ENCODE data around the gene CCNJ. TPM values are rescaled to one million over a fixed set of nuclear protein-coding genes. Genes with fewer than 3 reads are reported as not detected.

Gene CCNJ
- total and polyA plus RNA-seq, 2 of the 13 experiments (the other 11 are each of a cell fraction or from before 2014, with no cell fraction given) = 14.1 to 21.5 TPM

- no peak for TF ChIP-seq SIN3B (IDR thresholded peaks at IDR 0.05; ENCODE audit: low read length)
- peak; percentile 62 for TF ChIP-seq MXD4 (CRISPR knock-in tag; IDR thresholded peaks at IDR 0.05)
- TF ChIP-seq MIXL1 (CRISPR knock-in tag; IDR thresholded peaks at IDR 0.05) = no peak
- TF ChIP-seq, protein P1, sequence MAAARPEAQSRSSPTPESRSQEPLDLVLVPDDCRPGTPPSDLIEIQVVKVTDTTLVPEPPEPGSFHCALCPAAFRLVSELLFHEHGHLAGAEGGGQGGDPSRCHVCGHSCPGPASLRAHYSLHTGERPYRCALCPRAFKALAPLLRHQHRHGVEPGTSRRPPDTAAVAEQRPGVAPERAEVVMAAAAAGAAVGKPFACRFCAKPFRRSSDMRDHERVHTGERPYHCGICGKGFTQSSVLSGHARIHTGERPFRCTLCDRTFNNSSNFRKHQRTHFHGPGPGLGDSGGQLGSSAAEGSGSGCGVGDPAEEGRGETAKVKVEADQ (CRISPR knock-in tag; IDR thresholded peaks at IDR 0.05; ENCODE audit: borderline replicate concordance) = no peak
- TF ChIP-seq CREB1 (IDR thresholded peaks at IDR 0.05) = no peak
- no peak for TF ChIP-seq CREB1 (CRISPR knock-in tag; IDR thresholded peaks at IDR 0.05)
- TF ChIP-seq ZNF672 (CRISPR knock-in tag; IDR thresholded peaks at IDR 0.05) = no peak
- TF ChIP-seq, protein P2, sequence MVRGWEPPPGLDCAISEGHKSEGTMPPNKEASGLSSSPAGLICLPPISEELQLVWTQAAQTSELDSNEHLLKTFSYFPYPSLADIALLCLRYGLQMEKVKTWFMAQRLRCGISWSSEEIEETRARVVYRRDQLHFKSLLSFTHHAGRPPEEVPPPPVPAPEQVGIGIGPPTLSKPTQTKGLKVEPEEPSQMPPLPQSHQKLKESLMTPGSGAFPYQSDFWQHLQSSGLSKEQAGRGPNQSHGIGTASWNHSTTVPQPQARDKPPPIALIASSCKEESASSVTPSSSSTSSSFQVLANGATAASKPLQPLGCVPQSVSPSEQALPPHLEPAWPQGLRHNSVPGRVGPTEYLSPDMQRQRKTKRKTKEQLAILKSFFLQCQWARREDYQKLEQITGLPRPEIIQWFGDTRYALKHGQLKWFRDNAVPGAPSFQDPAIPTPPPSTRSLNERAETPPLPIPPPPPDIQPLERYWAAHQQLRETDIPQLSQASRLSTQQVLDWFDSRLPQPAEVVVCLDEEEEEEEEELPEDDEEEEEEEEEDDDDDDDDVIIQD (CRISPR knock-in tag; IDR thresholded peaks at IDR 0.05; ENCODE audit: low read depth) = 0 out of 2 replicates have a peak, but pooled peaks have one; percentile 21
- TF ChIP-seq, protein P3, sequence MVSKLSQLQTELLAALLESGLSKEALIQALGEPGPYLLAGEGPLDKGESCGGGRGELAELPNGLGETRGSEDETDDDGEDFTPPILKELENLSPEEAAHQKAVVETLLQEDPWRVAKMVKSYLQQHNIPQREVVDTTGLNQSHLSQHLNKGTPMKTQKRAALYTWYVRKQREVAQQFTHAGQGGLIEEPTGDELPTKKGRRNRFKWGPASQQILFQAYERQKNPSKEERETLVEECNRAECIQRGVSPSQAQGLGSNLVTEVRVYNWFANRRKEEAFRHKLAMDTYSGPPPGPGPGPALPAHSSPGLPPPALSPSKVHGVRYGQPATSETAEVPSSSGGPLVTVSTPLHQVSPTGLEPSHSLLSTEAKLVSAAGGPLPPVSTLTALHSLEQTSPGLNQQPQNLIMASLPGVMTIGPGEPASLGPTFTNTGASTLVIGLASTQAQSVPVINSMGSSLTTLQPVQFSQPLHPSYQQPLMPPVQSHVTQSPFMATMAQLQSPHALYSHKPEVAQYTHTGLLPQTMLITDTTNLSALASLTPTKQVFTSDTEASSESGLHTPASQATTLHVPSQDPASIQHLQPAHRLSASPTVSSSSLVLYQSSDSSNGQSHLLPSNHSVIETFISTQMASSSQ (IDR thresholded peaks at IDR 0.05; ENCODE audit: low read depth) = no peak
- TF ChIP-seq, protein P3 (CRISPR knock-in tag; IDR thresholded peaks at IDR 0.05; ENCODE audit: borderline replicate concordance) = peak; percentile 62; the same call in 1 of the 2 replicates
- TF ChIP-seq NFIB (CRISPR knock-in tag; IDR thresholded peaks at IDR 0.05; ENCODE audit: borderline replicate concordance) = no peak
- TF ChIP-seq PHF5A (CRISPR knock-in tag; IDR thresholded peaks at IDR 0.05; ENCODE audit: low read depth, unreplicated experiment) = peak; percentile 13
- TF ChIP-seq CERS6 (CRISPR knock-in tag; IDR thresholded peaks at IDR 0.05) = no peak; the same call in 1 of the 2 replicates
- 0 out of 2 replicates have a peak, but pooled peaks have one; percentile 5 for TF ChIP-seq RARA (CRISPR knock-in tag; IDR thresholded peaks at IDR 0.05)
- no peak for TF ChIP-seq CREM (IDR thresholded peaks at IDR 0.05)
- no peak for TF ChIP-seq CREM (CRISPR knock-in tag; IDR thresholded peaks at IDR 0.05)
- TF ChIP-seq, protein P4, sequence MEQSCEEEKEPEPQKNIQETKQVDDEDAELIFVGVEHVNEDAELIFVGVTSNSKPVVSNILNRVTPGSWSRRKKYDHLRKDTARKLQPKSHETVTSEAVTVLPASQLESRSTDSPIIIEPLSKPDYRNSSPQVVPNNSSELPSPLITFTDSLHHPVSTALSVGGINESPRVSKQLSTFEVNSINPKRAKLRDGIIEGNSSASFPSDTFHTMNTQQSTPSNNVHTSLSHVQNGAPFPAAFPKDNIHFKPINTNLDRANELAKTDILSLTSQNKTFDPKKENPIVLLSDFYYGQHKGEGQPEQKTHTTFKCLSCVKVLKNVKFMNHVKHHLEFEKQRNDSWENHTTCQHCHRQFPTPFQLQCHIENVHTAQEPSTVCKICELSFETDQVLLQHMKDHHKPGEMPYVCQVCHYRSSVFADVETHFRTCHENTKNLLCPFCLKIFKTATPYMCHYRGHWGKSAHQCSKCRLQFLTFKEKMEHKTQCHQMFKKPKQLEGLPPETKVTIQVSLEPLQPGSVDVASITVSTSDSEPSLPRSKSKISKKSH (CRISPR knock-in tag; IDR thresholded peaks at IDR 0.05; ENCODE audit: borderline replicate concordance) = no peak; the same call in 1 of the 2 replicates
- no peak for TF ChIP-seq NFE2L1 (CRISPR knock-in tag; IDR thresholded peaks at IDR 0.05; ENCODE audit: borderline replicate concordance)
- TF ChIP-seq, protein P5, sequence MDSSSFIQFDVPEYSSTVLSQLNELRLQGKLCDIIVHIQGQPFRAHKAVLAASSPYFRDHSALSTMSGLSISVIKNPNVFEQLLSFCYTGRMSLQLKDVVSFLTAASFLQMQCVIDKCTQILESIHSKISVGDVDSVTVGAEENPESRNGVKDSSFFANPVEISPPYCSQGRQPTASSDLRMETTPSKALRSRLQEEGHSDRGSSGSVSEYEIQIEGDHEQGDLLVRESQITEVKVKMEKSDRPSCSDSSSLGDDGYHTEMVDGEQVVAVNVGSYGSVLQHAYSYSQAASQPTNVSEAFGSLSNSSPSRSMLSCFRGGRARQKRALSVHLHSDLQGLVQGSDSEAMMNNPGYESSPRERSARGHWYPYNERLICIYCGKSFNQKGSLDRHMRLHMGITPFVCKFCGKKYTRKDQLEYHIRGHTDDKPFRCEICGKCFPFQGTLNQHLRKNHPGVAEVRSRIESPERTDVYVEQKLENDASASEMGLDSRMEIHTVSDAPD (CRISPR knock-in tag; IDR thresholded peaks at IDR 0.05) = peak; percentile 66; the same call in 1 of the 2 replicates
These were observed at the start of gene CCNJ (continued) for GRCh38 chr10:96043033-96043892.

Data from HepG2 (cell line).